Activated CD4-positive, alpha-beta T cell treated with anti-CD3 and anti-CD28 coated beads for 24 hours (primary cell): Measurements from ENCODE around the gene LOXL4.

Source experiments
- DNase-seq, 2 donors: peaks; one replicate each; pipeline ENCODE4 v3.0.0-alpha.2; 2020; ENCODE audit warnings: low read depth in 2 of 2

The LOXL4 gene

GRCh38 chr10:98295401-98295811, 27.4 kb upstream of the LOXL4 start:
- DNase-seq, result no peak

- DNase-seq, result no peak
Measured at GRCh38 chr10:98294270-98294627, 26.3 kb upstream of the LOXL4 start.

GRCh38 chr10:98293550-98294269, 25.7 kb upstream of the LOXL4 start:
- no peak for DNase-seq

GRCh38 chr10:98292971-98293370, 25.0 kb upstream of the LOXL4 start:
- no peak for DNase-seq

DNA sequence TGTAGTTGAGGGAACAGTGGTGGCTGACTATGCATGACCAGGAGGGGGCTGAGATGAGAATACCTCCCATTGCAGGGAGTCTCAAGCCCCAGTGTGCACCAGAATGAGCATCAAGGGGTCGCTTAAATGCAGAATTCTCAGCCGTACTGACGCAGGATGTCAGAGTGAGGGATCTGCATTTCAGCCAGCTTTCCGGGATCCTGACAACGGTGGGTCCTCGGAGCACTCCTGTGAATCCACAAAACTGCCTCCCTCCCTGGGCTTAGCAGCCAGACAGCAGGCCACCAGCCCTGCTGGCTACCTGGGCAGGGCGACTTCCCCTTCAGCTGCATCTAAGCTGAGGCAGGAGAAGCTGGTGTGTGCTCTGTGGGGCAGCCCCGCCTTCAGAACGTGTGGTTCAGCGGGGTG, 21.8 kb upstream of the LOXL4 start:
- no peak for DNase-seq

DNA sequence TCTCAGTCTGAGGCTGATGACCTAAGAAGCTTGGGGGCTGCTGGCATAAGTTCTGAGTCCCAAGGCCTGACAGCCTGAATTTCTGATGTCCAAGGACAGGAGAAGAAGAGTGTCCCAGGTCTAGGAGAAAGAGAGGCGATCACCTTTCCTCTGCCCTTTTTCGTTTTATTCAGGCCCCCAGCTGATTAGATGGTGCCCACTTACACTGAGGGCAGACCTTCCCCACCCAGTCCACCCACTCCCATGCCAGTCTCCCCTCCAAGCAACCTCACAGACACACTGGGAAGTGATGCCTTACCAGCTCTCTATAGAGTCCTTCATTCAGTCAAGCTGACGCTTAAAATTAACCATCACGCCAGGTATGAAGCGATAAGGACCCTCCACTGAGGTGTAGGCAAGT, 19.3 kb upstream of the LOXL4 start:
- DNase-seq, result no peak

GRCh38 chr10:98286419-98286818, 18.4 kb upstream of the LOXL4 start:
- DNase-seq, result no peak

DNA sequence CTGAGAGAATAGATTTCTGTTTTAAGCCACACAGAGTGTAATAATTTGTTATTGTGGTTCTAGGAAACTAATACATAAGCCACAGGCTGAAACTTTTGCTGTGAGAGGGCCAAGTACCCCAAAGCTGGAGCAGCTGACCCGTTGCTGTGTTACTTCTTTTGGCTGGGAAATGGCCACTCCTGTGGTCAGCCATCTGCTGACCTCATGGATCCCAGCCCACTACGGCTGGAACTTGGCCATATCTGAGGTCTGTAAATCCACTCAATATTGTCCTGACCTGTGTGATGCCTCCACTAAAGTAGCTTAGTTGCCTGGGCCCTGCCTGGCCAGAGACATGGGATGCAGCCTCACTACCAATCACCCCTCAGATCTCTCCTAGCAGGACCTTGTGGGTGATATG, 17.4 kb upstream of the LOXL4 start:
- no peak for DNase-seq

- no peak for DNase-seq
Measured at GRCh38 chr10:98276311-98276710, 8.3 kb upstream of the LOXL4 start.

DNA sequence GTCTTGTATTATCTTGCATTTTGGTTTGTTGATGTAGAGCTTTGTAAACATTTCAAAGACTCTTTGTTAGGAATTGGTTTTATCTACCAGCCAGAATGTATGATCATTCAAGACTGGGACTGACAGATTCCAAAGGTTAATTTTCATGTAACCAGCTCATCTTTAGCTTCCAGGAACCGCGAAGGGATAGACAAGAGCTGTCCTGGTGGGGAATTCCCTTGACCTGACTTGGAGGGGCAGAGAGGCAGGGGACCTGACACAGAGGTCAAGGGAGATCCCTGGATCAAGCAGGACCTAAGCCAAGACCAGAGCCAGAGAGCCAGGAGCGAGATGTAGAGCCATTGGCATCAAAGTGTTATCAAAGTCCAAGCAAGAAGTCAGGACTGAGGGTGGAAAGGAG, 6.6 kb upstream of the LOXL4 start:
- no peak for DNase-seq

DNA sequence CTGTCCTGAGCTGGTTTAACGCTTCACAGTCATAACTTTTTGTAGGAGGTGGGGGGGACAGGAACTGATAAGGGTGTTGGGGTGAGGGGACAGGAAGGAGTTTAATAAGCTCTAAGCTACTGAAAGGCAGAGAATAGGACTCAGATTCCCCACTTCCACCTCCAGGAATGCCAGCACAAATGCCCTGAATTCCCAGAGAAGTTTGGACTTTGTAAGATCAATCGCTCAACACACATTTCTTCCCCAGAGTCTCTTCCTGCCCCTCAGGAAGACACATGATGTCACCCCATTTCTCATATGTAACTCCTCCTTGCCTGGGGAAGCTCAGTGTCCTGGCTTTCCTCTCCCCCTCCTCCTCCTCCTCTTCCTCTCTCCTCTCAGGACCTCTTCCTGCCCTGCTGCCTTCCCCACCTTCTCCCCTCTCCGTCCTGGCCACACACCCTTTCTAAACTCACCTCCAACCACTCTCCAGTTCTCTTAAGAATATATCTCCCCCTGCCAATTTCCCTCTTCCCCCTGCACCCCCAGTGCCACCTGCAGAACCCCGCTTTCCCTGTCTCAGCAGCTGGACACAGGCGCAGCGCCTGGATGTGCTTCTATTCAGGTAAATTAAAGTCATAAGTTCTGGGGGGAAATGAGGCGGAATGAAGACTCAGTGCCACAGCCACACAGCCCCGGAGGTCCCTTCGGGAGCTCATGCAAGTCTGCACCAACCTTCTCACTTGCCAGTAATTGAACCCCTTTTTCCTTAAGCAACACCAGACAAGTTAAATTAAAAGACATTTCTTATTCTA, 5.3 kb upstream of the LOXL4 start:
- DNase-seq, result no peak

- no peak for DNase-seq
Measured at GRCh38 chr10:98272656-98273055, 4.7 kb upstream of the LOXL4 start.

DNA sequence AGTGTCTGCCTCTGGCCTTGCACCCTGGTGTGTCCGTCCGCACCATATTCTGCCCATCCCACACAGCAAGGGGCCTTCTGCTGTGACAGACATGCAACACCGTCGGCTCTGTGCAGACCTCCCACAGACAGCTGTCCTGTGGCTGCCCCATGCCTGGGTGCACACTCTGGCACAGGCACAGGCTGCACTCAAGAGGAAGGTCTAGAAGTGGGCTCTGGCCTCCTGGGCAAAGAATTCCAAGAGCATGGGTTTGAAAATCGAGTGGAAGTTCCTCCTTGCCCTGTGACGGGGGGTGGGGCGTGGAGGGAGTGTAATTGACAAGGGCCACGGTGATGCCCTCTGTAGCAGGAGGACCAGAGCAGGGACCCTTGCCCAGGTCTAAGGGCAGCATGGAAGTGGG, 4.3 kb upstream of the LOXL4 start:
- no peak for DNase-seq

DNA sequence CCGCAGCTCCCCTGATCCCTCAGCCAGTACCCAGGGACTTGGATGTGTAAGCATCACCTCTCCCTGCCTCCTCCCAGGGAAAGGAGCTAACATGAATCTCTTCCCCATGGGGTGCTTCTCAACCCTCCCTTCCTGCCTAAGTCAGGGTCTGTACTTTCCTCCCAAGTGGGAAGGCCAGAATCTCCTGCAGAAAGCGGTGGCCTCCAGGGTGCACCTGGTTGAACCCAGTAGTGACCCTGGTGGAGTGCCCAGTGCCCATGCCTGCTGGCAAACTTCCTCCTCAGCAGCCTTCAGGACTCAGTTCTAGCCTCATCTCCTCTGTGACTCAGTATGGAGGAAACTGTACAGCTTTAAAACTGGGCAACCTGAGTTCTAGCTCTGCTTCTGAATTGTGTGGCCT, 2.8 kb upstream of the LOXL4 start:
- no peak for DNase-seq

DNA sequence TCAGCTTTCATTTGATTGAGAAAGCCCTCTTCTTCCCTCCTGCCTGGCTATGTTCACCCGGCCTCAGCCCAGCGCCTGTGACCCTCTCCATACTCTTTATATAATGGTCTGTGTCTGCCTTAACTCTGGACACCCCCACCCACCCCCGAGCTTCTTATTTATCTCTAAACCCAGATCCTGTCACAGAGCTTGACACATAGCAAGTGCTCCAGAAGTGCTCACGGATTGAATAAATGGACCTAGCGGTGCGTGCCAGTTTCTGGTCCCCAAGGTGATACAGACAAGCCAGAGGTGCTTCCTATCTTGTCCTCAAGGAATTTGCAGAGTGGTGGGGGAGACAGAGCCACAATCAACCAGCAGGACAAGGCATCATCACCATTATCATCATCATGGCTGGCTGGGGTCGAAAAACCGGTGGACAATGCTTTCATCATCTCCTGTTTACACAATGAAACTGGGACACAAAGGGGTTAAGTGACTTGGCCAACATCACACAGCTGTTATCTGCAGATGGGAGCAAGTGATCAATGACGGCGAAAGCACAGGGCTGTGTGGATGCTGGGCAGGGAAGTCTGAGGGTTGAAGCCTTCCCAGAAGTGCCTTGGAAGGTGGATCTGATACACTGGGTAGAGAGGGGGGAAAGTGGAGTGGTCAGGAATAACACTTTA, 2.2 kb upstream of the LOXL4 start:
- no peak for DNase-seq

GRCh38 chr10:98269435-98269912, 1.5 kb upstream of the LOXL4 start:
- DNase-seq, result no peak

GRCh38 chr10:98268694-98269431, 869 bp upstream of the LOXL4 start:
- DNase-seq, result no peak

GRCh38 chr10:98267069-98267893, 713 bp downstream of the LOXL4 start:
- DNase-seq, result no peak

DNA sequence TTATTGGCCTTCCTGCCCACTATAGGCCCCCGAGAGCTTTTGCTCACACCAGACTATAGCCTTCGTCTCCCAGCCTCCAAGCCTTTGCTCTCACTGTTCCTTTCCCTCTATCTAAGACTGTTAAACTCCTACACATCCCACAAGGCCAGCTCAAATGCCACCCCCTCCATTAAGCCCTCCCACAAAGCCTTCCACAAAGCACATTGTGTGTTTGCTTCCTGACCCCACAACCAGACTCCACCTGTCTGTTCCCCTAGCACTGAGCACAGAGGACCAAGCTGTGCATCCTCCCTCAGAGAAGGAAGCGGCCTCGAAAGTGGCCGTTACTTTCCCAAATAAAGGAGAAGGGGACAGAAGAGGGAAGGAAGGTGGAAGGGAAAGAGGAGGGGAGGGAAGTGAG, 1.3 kb downstream of the LOXL4 start:
- no peak for DNase-seq

- no peak for DNase-seq
Measured at GRCh38 chr10:98265403-98266378, 2.3 kb downstream of the LOXL4 start.
